Body of pancreas (tissue), 4 donors: ENCODE results near the gene TNFRSF25.

Experiments used
- CTCF ChIP-seq, 7 experiments: fragments of 450-650 bp in 4 of 7; fragments of 200-600 bp in 3 of 7; sonication (generic) in 3 of 7; IDR thresholded peaks; one replicate each; pipeline ENCODE4 v1.5.1; 2016 to 2019; ENCODE audit warnings: antibody characterized with exemption in 7 of 7
- POLR2A ChIP-seq, 3 donors: fragments of 450-650 bp; IDR thresholded peaks; one replicate each; pipeline ENCODE4 v1.6.1; 2016; ENCODE audit warnings: antibody characterized with exemption in 3 of 3, mild to moderate bottlenecking in 2 of 3

GRCh38 chr1:6467224-6467623 lies 1.3 kb upstream of the TNFRSF25 start:
- TF ChIP-seq CTCF (IDR thresholded peaks at IDR 0.05) (no peak), POLR2A (IDR thresholded peaks at IDR 0.05) (no peak)
